SK-N-SH treated with all-trans-retinoic acid at 6 μM for 48 hours (cell line): ENCODE data around the gene GZMM.

Source experiments
- ATAC-seq: fragments of 200-7000 bp; cut with Tn5 transposase; 3 replicates; pipeline ENCODE4 v1.9.1; 2020; ENCODE audit warnings: mild to moderate bottlenecking, moderate library complexity
- ARNTL ChIP-seq: fragments of 450-650 bp; formaldehyde crosslinking; IDR thresholded peaks from 2 replicates; pipeline ENCODE4 v1.5.0; 2020; ENCODE audit warnings: low read depth, mild to moderate bottlenecking, moderate library complexity, borderline replicate concordance
- BACH2 ChIP-seq: fragments of 250-450 bp; sonication (Bioruptor Pico); IDR thresholded peaks from 2 replicates; pipeline ENCODE4 v1.9.0; 2021; ENCODE audit warnings: mild to moderate bottlenecking, borderline replicate concordance
- CREB5 ChIP-seq: fragments of 250-450 bp; sonication (Bioruptor Pico); IDR thresholded peaks from 2 replicates; pipeline ENCODE4 v1.5.1; 2020; ENCODE audit warnings: low read depth, mild to moderate bottlenecking, moderate library complexity
- CSDC2 ChIP-seq: fragments of 250-450 bp; sonication (Bioruptor Pico); IDR thresholded peaks from 2 replicates; pipeline ENCODE4 v1.5.0; 2020; ENCODE audit warnings: mild to moderate bottlenecking, moderate library complexity
- ESRRG ChIP-seq: fragments of 250-450 bp; sonication (Bioruptor Pico); IDR thresholded peaks from 2 replicates; pipeline ENCODE4 v1.6.1; 2021; ENCODE audit warnings: mild to moderate bottlenecking
- GLIS3 ChIP-seq: fragments of 250-450 bp; sonication (Bioruptor Pico); IDR thresholded peaks from 2 replicates; pipeline ENCODE4 v1.5.0; 2020; ENCODE audit warnings: mild to moderate bottlenecking, moderate library complexity
- ISL1 ChIP-seq: fragments of 250-450 bp; sonication (Bioruptor Pico); IDR thresholded peaks from 2 replicates; pipeline ENCODE4 v2.1.2; 2022; ENCODE audit warnings: mild to moderate bottlenecking, moderate library complexity
- OSR1 ChIP-seq: fragments of 250-450 bp; sonication (Bioruptor Pico); IDR thresholded peaks from 2 replicates; pipeline ENCODE4 v1.8.0; 2022; ENCODE audit warnings: moderate library complexity, mild to moderate bottlenecking, inconsistent platforms
- PPARA ChIP-seq: fragments of 250-450 bp; sonication (Bioruptor Pico); IDR thresholded peaks from 2 replicates; pipeline ENCODE4 v1.5.0; 2020; ENCODE audit warnings: mild to moderate bottlenecking, borderline replicate concordance
- RARB ChIP-seq: fragments of 250-450 bp; sonication (Bioruptor Pico); IDR thresholded peaks from 2 replicates; pipeline ENCODE4 v1.8.0; 2021; ENCODE audit warnings: mild to moderate bottlenecking, moderate library complexity
- SNAI2 ChIP-seq: fragments of 250-450 bp; sonication (Bioruptor Pico); IDR thresholded peaks from 2 replicates; pipeline ENCODE4 v1.5.0; 2020; ENCODE audit warnings: mild to moderate bottlenecking, moderate library complexity
- TCF4 ChIP-seq: fragments of 250-450 bp; sonication (Bioruptor Pico); IDR thresholded peaks from 2 replicates; pipeline ENCODE4 v1.8.0; 2021; ENCODE audit warnings: mild to moderate bottlenecking, moderate library complexity, borderline replicate concordance
- TOX ChIP-seq: fragments of 250-450 bp; sonication (Bioruptor Pico); IDR thresholded peaks from 2 replicates; pipeline ENCODE4 v1.8.0; 2021; ENCODE audit warnings: mild to moderate bottlenecking, moderate library complexity, borderline replicate concordance
- ZFP3 ChIP-seq: fragments of 250-450 bp; sonication (Bioruptor Pico); IDR thresholded peaks from 2 replicates; pipeline ENCODE4 v1.5.0; 2020; ENCODE audit warnings: mild to moderate bottlenecking, moderate library complexity
- ZFP30 ChIP-seq: fragments of 450-650 bp; formaldehyde crosslinking; IDR thresholded peaks from 2 replicates; pipeline ENCODE4 v1.5.0; 2022; ENCODE audit warnings: mild to moderate bottlenecking, moderate library complexity
- ZNF565 ChIP-seq: fragments of 450-650 bp; formaldehyde crosslinking; conservative IDR thresholded peaks from 2 replicates; pipeline ENCODE4 v1.5.0; 2020; ENCODE audit warnings: low read depth, mild to moderate bottlenecking, moderate library complexity
- ZNF70 ChIP-seq: fragments of 450-650 bp; formaldehyde crosslinking; IDR thresholded peaks from 2 replicates; pipeline ENCODE4 v1.5.0; 2020; ENCODE audit warnings: mild to moderate bottlenecking, moderate library complexity
- ZNF8 ChIP-seq: fragments of 450-650 bp; formaldehyde crosslinking; IDR thresholded peaks from 2 replicates; pipeline ENCODE4 v1.5.0; 2020; ENCODE audit warnings: mild to moderate bottlenecking, moderate library complexity
- TF ChIP-seq, protein P1 (sequence below): fragments of 250-450 bp; sonication (Bioruptor Pico); IDR thresholded peaks from 2 replicates; pipeline ENCODE4 v1.8.0; 2021; ENCODE audit warnings: low read depth, mild to moderate bottlenecking, moderate library complexity, borderline replicate concordance
- TF ChIP-seq, protein P2 (sequence below): fragments of 250-450 bp; sonication (Bioruptor Pico); IDR thresholded peaks from 2 replicates; pipeline ENCODE4 v1.5.1; 2021; ENCODE audit warnings: mild to moderate bottlenecking, moderate library complexity
- TF ChIP-seq, protein P3 (sequence below): fragments of 250-450 bp; sonication (Bioruptor Pico); IDR thresholded peaks from 2 replicates; pipeline ENCODE4 v1.5.0; 2020; ENCODE audit warnings: mild to moderate bottlenecking, moderate library complexity

The GZMM gene

GRCh38 chr19:582497-583197, 38.8 kb downstream of the GZMM start:
- ATAC-seq = no peak
- TF ChIP-seq ZNF565 (CRISPR knock-in tag) (no peak), ISL1 (CRISPR knock-in tag) (no peak), SNAI2 (no peak), OSR1 (CRISPR knock-in tag) (no peak), TOX (CRISPR knock-in tag) (no peak), ZNF8 (CRISPR knock-in tag) (no peak), ZNF70 (CRISPR knock-in tag) (no peak), CSDC2 (CRISPR knock-in tag) (no peak), ARNTL (no peak), BACH2 (CRISPR knock-in tag) (no peak), TCF4 (CRISPR knock-in tag) (no peak), PPARA (CRISPR knock-in tag) (no peak), CREB5 (no peak), ZFP3 (CRISPR knock-in tag) (no peak), ZFP30 (CRISPR knock-in tag) (no peak), RARB (CRISPR knock-in tag) (no peak)
- TF ChIP-seq, protein P1, sequence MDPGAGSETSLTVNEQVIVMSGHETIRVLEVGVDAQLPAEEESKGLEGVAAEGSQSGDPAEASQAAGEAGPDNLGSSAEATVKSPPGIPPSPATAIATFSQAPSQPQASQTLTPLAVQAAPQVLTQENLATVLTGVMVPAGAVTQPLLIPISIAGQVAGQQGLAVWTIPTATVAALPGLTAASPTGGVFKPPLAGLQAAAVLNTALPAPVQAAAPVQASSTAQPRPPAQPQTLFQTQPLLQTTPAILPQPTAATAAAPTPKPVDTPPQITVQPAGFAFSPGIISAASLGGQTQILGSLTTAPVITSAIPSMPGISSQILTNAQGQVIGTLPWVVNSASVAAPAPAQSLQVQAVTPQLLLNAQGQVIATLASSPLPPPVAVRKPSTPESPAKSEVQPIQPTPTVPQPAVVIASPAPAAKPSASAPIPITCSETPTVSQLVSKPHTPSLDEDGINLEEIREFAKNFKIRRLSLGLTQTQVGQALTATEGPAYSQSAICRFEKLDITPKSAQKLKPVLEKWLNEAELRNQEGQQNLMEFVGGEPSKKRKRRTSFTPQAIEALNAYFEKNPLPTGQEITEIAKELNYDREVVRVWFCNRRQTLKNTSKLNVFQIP (CRISPR knock-in tag) = no peak
- TF ChIP-seq, protein P2, sequence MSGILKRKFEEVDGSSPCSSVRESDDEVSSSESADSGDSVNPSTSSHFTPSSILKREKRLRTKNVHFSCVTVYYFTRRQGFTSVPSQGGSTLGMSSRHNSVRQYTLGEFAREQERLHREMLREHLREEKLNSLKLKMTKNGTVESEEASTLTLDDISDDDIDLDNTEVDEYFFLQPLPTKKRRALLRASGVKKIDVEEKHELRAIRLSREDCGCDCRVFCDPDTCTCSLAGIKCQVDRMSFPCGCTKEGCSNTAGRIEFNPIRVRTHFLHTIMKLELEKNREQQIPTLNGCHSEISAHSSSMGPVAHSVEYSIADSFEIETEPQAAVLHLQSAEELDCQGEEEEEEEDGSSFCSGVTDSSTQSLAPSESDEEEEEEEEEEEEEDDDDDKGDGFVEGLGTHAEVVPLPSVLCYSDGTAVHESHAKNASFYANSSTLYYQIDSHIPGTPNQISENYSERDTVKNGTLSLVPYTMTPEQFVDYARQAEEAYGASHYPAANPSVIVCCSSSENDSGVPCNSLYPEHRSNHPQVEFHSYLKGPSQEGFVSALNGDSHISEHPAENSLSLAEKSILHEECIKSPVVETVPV (CRISPR knock-in tag) = no peak

DNA sequence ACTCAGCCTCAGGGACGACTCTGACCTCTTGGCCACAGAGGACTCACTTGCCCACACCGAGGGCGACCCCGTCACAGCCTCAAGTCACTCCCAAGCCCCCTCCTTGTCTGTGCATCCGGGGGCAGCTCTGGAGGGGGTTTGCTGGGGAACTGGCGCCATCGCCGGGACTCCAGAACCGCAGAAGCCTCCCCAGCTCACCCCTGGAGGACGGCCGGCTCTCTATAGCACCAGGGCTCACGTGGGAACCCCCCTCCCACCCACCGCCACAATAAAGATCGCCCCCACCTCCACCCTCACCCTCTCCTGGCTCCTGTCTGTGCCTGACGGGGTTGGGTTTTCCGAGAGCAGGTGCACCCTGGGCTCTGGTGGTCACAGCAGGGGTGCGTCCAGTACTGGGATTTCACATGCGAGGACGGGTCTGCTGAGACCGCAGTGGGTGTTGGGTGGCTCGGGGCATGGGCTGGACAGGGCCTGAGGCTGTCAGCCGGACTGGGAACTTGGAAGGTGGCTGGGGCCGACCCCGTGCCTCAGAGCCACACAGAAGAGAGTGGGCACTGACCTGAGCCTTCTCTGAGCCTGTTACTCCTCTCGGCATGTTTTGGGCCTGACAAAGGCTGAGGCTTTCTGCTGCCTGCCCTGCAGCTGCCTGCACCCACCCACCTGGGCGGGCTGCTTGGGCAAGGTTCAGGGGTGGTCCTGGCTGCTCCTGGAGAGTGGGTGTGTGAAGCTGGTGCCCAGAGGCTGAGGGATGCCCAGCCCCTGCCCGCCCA, 39.5 kb downstream of the GZMM start:
- ATAC-seq = no peak
- TF ChIP-seq RARB (CRISPR knock-in tag) (no peak), TCF4 (CRISPR knock-in tag) (no peak), CREB5 (no peak)

DNA sequence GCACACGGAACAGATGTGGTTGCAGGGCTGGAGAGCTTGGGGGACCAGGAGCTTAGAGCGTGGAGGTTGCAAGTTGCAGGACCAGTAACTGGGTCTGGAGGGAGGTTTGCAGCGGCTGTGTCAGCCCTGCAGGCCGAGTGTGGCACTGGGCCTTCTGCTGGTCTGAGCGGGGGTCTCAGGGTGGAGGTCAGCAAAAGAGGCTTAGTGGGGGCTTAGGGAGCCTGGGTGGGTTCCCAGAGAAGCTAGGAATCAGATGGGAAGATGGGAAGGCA, 40.1 kb downstream of the GZMM start:
- TF ChIP-seq ZFP30 (CRISPR knock-in tag) (no peak), PPARA (CRISPR knock-in tag) (no peak), CREB5 (no peak), ISL1 (CRISPR knock-in tag) (no peak), BACH2 (CRISPR knock-in tag) (no peak), ESRRG (CRISPR knock-in tag) (no peak), RARB (CRISPR knock-in tag) (no peak), GLIS3 (CRISPR knock-in tag) (no peak), ZFP3 (CRISPR knock-in tag) (no peak), ZNF8 (CRISPR knock-in tag) (no peak), ZNF70 (CRISPR knock-in tag) (no peak), CSDC2 (CRISPR knock-in tag) (no peak), ARNTL (no peak), OSR1 (CRISPR knock-in tag) (no peak), ZNF565 (CRISPR knock-in tag) (no peak)
- TF ChIP-seq, protein P3, sequence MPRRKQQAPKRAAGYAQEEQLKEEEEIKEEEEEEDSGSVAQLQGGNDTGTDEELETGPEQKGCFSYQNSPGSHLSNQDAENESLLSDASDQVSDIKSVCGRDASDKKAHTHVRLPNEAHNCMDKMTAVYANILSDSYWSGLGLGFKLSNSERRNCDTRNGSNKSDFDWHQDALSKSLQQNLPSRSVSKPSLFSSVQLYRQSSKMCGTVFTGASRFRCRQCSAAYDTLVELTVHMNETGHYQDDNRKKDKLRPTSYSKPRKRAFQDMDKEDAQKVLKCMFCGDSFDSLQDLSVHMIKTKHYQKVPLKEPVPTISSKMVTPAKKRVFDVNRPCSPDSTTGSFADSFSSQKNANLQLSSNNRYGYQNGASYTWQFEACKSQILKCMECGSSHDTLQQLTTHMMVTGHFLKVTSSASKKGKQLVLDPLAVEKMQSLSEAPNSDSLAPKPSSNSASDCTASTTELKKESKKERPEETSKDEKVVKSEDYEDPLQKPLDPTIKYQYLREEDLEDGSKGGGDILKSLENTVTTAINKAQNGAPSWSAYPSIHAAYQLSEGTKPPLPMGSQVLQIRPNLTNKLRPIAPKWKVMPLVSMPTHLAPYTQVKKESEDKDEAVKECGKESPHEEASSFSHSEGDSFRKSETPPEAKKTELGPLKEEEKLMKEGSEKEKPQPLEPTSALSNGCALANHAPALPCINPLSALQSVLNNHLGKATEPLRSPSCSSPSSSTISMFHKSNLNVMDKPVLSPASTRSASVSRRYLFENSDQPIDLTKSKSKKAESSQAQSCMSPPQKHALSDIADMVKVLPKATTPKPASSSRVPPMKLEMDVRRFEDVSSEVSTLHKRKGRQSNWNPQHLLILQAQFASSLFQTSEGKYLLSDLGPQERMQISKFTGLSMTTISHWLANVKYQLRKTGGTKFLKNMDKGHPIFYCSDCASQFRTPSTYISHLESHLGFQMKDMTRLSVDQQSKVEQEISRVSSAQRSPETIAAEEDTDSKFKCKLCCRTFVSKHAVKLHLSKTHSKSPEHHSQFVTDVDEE (CRISPR knock-in tag) = no peak
- TF ChIP-seq, protein P1 (CRISPR knock-in tag) = no peak
- no peak for ATAC-seq
